Parathyroid adenoma (tissue), 2 donors: ENCODE results near the gene MBNL2.

Experiments used
- H2AFZ ChIP-seq: fragments of 300-600 bp; sonication (generic); one replicate; pipeline ENCODE4 v1.7.0; 2017; ENCODE audit warnings: antibody characterized with exemption, mild to moderate bottlenecking
- H3K27ac ChIP-seq: fragments of 300-600 bp; sonication (generic); one replicate; pipeline ENCODE4 v1.7.0; 2017
- H3K27me3 ChIP-seq: fragments of 300-600 bp; sonication (generic); one replicate; pipeline ENCODE4 v1.7.0; 2017; ENCODE audit warnings: low read length; ENCODE audit not compliant: control insufficient read depth, insufficient read depth
- H3K36me3 ChIP-seq: fragments of 300-600 bp; sonication (generic); one replicate; pipeline ENCODE4 v1.7.0; 2017; ENCODE audit warnings: low read length; ENCODE audit not compliant: control insufficient read depth, insufficient read depth
- H3K4me1 ChIP-seq: fragments of 300-600 bp; sonication (generic); one replicate; pipeline ENCODE4 v1.7.0; 2017; ENCODE audit warnings: control low read depth
- H3K4me2 ChIP-seq: fragments of 300-600 bp; sonication (generic); one replicate; pipeline ENCODE4 v1.7.0; 2017; ENCODE audit warnings: low read length
- H3K4me3 ChIP-seq: fragments of 300-600 bp; sonication (generic); one replicate; pipeline ENCODE4 v1.7.0; 2017; ENCODE audit warnings: low read depth, low read length
- H3K79me2 ChIP-seq: fragments of 300-600 bp; sonication (generic); one replicate; pipeline ENCODE4 v1.7.0; 2017; ENCODE audit warnings: control low read depth
- H3K9ac ChIP-seq: fragments of 300-600 bp; sonication (generic); one replicate; pipeline ENCODE4 v1.7.0; 2017; ENCODE audit warnings: mild to moderate bottlenecking
- H3K9me3 ChIP-seq: fragments of 300-600 bp; sonication (generic); one replicate; pipeline ENCODE4 v1.7.0; 2017; ENCODE audit warnings: low read length; ENCODE audit not compliant: control insufficient read depth
- TF ChIP-seq, protein P1 (sequence below): fragments of 300-600 bp; sonication (generic); IDR thresholded peaks from one replicate; pipeline ENCODE4 v1.7.0; 2017; ENCODE audit warnings: antibody characterized with exemption, mild to moderate bottlenecking
- donor health status: primary hyperparathyroidism.

The MBNL2 gene

DNA sequence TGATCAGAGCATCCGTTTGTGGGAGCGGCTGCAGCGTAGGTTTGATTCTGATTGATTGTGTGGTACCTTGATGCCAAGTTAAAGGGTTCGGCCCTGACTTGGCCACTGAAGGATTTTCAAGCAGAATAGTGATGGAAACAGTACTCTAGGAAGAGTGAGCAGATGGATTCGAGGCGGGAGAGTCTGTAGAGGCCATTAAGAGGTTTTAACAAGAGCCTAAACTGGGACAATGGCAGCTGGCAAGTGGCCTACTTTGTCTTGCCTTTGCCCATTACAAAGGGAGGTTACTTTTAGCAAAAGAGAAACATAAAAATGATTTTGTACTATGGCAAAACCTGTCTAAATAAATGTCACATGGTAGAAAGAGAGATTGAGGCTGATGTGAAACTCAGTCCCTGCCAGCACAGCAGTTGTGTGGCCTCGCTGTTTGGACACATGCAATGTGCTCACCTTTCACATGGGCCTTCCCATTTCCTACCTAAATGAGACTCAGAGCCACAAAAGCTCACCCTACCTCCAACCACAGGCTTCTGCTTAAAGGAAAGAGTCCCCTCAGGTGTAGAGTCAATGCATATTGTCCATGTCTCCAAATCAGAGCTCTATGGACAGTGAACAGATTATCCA lies 149.5 kb downstream of the MBNL2 start:
- Histone ChIP-seq H3K9ac (no peak overlapping the region), H3K36me3 (no peaks in the 10 kb centered on the region), H3K27ac (no peak overlapping the region)

DNA sequence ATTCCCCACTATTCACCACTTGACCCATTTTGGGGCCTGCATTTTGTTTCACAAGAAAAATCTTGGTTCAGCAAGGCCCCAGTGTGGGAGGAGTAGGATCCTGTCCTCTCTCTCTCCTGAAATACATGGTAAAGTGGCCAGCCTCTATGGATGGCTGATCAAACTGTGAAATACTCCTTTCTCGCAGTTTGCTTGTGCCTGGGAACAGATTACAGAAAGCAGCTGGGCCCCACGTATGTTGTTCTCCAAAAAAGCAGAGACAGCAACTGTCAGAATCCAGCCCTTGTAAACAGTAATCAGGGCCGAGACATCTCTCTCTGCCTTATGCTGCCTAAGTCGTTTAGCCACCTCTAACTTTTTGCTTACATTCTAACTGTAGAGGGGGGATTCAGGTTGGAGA lies 150.8 kb downstream of the MBNL2 start:
- no peak overlapping the region for H2AFZ ChIP-seq
- no peaks in the 10 kb centered on the region for H3K27me3 ChIP-seq
- no peak overlapping the region for H3K27ac ChIP-seq
- TF ChIP-seq, protein P1, sequence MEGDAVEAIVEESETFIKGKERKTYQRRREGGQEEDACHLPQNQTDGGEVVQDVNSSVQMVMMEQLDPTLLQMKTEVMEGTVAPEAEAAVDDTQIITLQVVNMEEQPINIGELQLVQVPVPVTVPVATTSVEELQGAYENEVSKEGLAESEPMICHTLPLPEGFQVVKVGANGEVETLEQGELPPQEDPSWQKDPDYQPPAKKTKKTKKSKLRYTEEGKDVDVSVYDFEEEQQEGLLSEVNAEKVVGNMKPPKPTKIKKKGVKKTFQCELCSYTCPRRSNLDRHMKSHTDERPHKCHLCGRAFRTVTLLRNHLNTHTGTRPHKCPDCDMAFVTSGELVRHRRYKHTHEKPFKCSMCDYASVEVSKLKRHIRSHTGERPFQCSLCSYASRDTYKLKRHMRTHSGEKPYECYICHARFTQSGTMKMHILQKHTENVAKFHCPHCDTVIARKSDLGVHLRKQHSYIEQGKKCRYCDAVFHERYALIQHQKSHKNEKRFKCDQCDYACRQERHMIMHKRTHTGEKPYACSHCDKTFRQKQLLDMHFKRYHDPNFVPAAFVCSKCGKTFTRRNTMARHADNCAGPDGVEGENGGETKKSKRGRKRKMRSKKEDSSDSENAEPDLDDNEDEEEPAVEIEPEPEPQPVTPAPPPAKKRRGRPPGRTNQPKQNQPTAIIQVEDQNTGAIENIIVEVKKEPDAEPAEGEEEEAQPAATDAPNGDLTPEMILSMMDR: no peak
- H3K36me3 ChIP-seq: no peaks in the 10 kb centered on the region
- no peaks in the 10 kb centered on the region for H3K79me2 ChIP-seq
- no peaks in the 10 kb centered on the region for H3K9me3 ChIP-seq
- H3K4me3 ChIP-seq: no peak overlapping the region
- no peak overlapping the region for H3K9ac ChIP-seq
- H3K4me1 ChIP-seq: no peaks in the 10 kb centered on the region
- H3K4me2 ChIP-seq: no peak overlapping the region

More for the DNA sequence above, 149.5 kb downstream of the MBNL2 start:
- Histone ChIP-seq H2AFZ (no peak overlapping the region), H3K4me2 (no peak overlapping the region), H3K27me3 (no peaks in the 10 kb centered on the region), H3K4me1 (no peaks in the 10 kb centered on the region), H3K4me3 (no peak overlapping the region), H3K79me2 (no peaks in the 10 kb centered on the region), H3K9me3 (no peaks in the 10 kb centered on the region)
- TF ChIP-seq, protein P1: no peak

DNA sequence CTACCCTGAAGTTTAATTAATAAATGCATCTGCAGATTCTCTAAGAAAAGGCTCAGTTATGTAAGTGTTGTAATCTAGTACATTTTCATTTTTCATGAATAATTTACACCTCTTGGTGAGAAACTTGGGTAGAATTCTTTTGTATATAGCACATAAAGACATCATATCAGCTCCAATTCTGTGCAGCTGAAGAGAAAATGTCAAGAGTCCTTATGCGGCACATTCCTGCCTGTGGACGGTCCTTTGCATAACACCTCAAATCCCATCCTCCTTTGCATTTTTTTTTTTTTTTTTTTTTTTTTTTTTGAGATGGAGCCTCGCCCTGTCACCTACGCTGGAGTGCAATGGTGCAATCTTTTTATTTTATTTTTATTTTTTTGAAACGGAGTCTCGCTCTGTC lies 151.7 kb downstream of the MBNL2 start:
- TF ChIP-seq, protein P1: no peak
- no peak overlapping the region for H3K27ac ChIP-seq
- H3K9me3 ChIP-seq: no peaks in the 10 kb centered on the region
- no peak overlapping the region for H3K9ac ChIP-seq
- H3K27me3 ChIP-seq: no peaks in the 10 kb centered on the region
- no peaks in the 10 kb centered on the region for H3K4me1 ChIP-seq
- H3K79me2 ChIP-seq: no peaks in the 10 kb centered on the region
- no peak overlapping the region for H3K4me2 ChIP-seq
- no peaks in the 10 kb centered on the region for H3K36me3 ChIP-seq
- H3K4me3 ChIP-seq: no peak overlapping the region
- no peak overlapping the region for H2AFZ ChIP-seq

DNA sequence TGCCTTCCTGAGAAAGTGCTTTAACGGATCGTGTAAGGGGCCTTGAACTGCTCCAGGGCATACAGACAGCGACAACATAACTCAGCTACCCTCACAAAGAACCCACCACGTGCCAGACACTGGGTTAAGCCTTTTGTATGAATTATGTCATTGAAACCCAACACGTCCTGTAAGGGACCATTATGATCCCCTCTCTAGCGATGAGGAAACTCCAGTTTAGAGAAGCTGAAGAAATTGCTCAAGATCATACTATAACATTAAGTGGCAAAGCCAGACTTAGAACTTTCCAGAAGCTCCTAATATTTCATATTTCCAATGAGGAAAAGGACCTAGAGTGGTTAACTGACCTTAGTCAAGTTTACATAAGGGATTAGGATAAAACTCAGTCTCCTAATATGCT lies 154.8 kb downstream of the MBNL2 start:
- Histone ChIP-seq H3K36me3 (no peaks in the 10 kb centered on the region), H3K4me1 (no peaks in the 10 kb centered on the region), H3K4me3 (no peak overlapping the region), H3K27ac (no peak overlapping the region), H3K9ac (no peak overlapping the region), H3K4me2 (no peak overlapping the region), H3K27me3 (no peaks in the 10 kb centered on the region), H3K79me2 (no peaks in the 10 kb centered on the region), H2AFZ (no peak overlapping the region), H3K9me3 (no peaks in the 10 kb centered on the region)
- TF ChIP-seq, protein P1: no peak

DNA sequence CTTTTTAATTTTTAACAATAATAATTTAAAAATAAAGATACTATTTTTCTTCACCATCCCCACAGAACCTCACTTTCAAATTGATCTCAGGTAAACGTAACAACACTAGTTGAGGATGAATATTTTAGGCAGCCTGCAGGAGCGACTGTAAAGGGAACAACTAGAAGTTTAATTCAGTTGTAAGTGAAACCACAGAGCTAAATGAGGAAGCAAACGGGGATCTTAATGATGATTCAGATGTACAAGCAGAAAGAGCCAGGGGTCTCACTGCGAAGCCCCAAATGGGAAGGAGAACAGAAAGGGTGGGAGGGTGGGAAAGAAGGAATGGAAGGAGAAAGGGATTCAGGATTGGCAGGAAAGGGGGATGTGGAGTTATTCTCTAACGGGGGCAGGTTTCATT lies 157.3 kb downstream of the MBNL2 start:
- Histone ChIP-seq H3K4me2 (no peak overlapping the region), H3K27me3 (no peaks in the 10 kb centered on the region), H3K27ac (no peak overlapping the region), H3K9ac (no peak overlapping the region), H3K79me2 (no peaks in the 10 kb centered on the region), H2AFZ (no peak overlapping the region), H3K4me1 (no peaks in the 10 kb centered on the region), H3K4me3 (no peak overlapping the region), H3K9me3 (no peaks in the 10 kb centered on the region), H3K36me3 (no peaks in the 10 kb centered on the region)
- TF ChIP-seq, protein P1: no peak
